GM23248 (cell line): ENCODE data around the gene BRD1. TPM values are rescaled to one million over a fixed set of nuclear protein-coding genes. Genes with fewer than 3 reads are reported as not detected.
"Not testable (repeated sequence)": the region's sequence is repeated elsewhere in the genome, so short reads cannot be mapped to it uniquely, and the experiment has no call there.

ENCODE experiments used
- DNase-seq: peaks from one replicate; pipeline ENCODE4 v3.0.0-alpha.2; 2015
- H2AFZ ChIP-seq: fragments of 200-600 bp; sonication (generic); 2 replicates; pipeline ENCODE4 v1.6.1; 2016; ENCODE audit warnings: antibody characterized with exemption
- H3F3A ChIP-seq: fragments of 200-600 bp; sonication (generic); 2 replicates; pipeline ENCODE4 v1.6.1; 2016; ENCODE audit warnings: mild to moderate bottlenecking, antibody characterized with exemption, mixed run types; ENCODE audit not compliant: insufficient read depth
- H3K27ac ChIP-seq: fragments of 200-600 bp; sonication (generic); 2 replicates; pipeline ENCODE4 v1.5.1; 2016; ENCODE audit warnings: mild to moderate bottlenecking
- H3K27me3 ChIP-seq: fragments of 200-600 bp; sonication (generic); replicated peaks from 2 replicates; pipeline ENCODE4 v1.6.1; 2016; ENCODE audit warnings: mild to moderate bottlenecking; ENCODE audit not compliant: insufficient read depth
- H3K36me3 ChIP-seq: fragments of 200-600 bp; sonication (generic); 2 replicates; pipeline ENCODE4 v1.6.1; 2016; ENCODE audit warnings: low read depth, mild to moderate bottlenecking
- H3K4me1 ChIP-seq: fragments of 200-600 bp; sonication (generic); 2 replicates; pipeline ENCODE4 v1.6.1; 2016; ENCODE audit warnings: mild to moderate bottlenecking; ENCODE audit not compliant: insufficient read depth
- H3K4me2 ChIP-seq: fragments of 200-600 bp; sonication (generic); one replicate; pipeline ENCODE4 v1.6.1; 2016; ENCODE audit warnings: mild to moderate bottlenecking; ENCODE audit not compliant: unreplicated experiment
- H3K4me3 ChIP-seq: fragments of 200-600 bp; sonication (generic); 2 replicates; pipeline ENCODE4 v1.5.1; 2016; ENCODE audit warnings: mild to moderate bottlenecking
- H3K79me2 ChIP-seq: fragments of 200-600 bp; sonication (generic); 2 replicates; pipeline ENCODE4 v1.6.1; 2016; ENCODE audit warnings: mild to moderate bottlenecking; ENCODE audit not compliant: insufficient read depth
- H3K9ac ChIP-seq: fragments of 200-600 bp; sonication (generic); 2 replicates; pipeline ENCODE4 v1.6.1; 2016; ENCODE audit warnings: mild to moderate bottlenecking
- H3K9me2 ChIP-seq: fragments of 200-600 bp; sonication (generic); 2 replicates; pipeline ENCODE4 v1.6.1; 2016; ENCODE audit warnings: mixed run types, mild to moderate bottlenecking, moderate library complexity; ENCODE audit not compliant: insufficient read depth
- H3K9me3 ChIP-seq: fragments of 200-600 bp; sonication (generic); one replicate; pipeline ENCODE4 v1.6.1; 2017; ENCODE audit warnings: low read depth
- H4K20me1 ChIP-seq: fragments of 200-600 bp; sonication (generic); 2 replicates; pipeline ENCODE4 v1.6.0; 2016; ENCODE audit not compliant: insufficient read depth
- EZH2 ChIP-seq: fragments of 200-600 bp; sonication (generic); IDR thresholded peaks from 2 replicates; pipeline ENCODE4 v1.6.1; 2018; ENCODE audit warnings: antibody characterized with exemption, mild to moderate bottlenecking; ENCODE audit not compliant: insufficient read depth, poor library complexity, severe bottlenecking
- EZH2phosphoT487 ChIP-seq: fragments of 200-600 bp; sonication (generic); IDR thresholded peaks from 2 replicates; pipeline ENCODE4 v1.6.1; 2018; ENCODE audit warnings: antibody characterized with exemption, moderate library complexity, mild to moderate bottlenecking, low read depth; ENCODE audit not compliant: insufficient read depth
- WGBS, 2 experiments: methylation state at CpG; one replicate each; pipeline ENCODE4 v1.1.6; 2015 to 2017; ENCODE audit warnings: low lambda C conversion rate in 2 of 2, low coverage in 1 of 2; ENCODE audit errors: missing lambda C conversion rate in 2 of 2; 5-methylcytosine and 5-hydroxymethylcytosine counted together
- in situ Hi-C: fragments of 300-500 bp; cut with MboI; formaldehyde crosslinking; loops from 2 replicates; pipeline ENCODE4 v1.15.0; 2020
- polyA plus RNA-seq: library from polyadenylated mRNA; unstranded; fragments of >200 nt; fragmentation: Nextera tagmentation; extraction: Ambion mirVana; gene quantifications from 2 replicates; pipeline ENCODE4 v1.2.1, GENCODE V29; 2016
- total RNA-seq: library from RNA; depleted of rRNA; stranded (reverse); fragments of >200 nt; shearing (Covaris generic); gene quantifications from 2 replicates; pipeline ENCODE4 v1.2.3, GENCODE V29; 2014

BRD1 gene
- total and polyA plus RNA-seq, 2 experiments from 2014 or later, result 4.5 to 23.1 TPM

GRCh38 chr22:49763696-49764095, 64.0 kb downstream of the BRD1 start:
- no peak for TF ChIP-seq EZH2phosphoT487
- DNase-seq, result no peak
- Histone ChIP-seq H4K20me1 (no peaks in the 10 kb centered on the region), H3K9me3 (no peaks in the 10 kb centered on the region), H3F3A (peaks cover 5% of the 10 kb centered on the region; the same call in 1 of the 2 replicates), H3K27ac (no peak overlapping the region), H3K9ac (no peak overlapping the region), H3K4me2 (peak overlapping the region; percentile 22), H3K9me2 (no peaks in the 10 kb centered on the region), H3K4me3 (no peak overlapping the region), H3K27me3 (no peaks in the 10 kb centered on the region), H3K79me2 (no peaks in the 10 kb centered on the region), H2AFZ (peak overlapping the region; percentile 49; the same call in 1 of the 2 replicates), H3K4me1 (no peaks in the 10 kb centered on the region), H3K36me3 (no peaks in the 10 kb centered on the region)
- in situ Hi-C loops, result no loop called here
- WGBS, 2 experiments, result 68 to 71% methylated on average over 13 of the region's 13 CpGs

DNA sequence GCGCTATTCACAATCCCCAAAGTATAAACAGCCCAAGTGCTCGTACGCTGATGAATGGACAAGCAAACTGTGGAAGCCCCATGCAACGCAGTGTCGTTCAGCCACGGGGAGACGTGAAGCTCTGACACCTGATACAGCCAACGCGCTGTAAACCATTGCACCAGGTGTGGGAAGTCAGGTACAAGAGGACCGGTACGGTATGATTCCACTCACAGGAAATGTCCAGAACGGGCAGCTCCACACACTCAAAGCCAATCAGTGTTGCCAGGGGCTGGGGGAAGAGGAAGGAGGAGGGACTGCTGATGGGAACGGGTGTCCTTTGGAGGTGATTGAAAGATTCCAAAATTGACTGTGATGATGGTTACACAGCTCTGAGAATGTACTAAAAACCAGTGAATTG, 64.5 kb downstream of the BRD1 start:
- Histone ChIP-seq H3F3A (peaks cover 5% of the 10 kb centered on the region; the same call in 1 of the 2 replicates), H3K9me3 (no peaks in the 10 kb centered on the region), H3K27ac (no peak overlapping the region), H3K79me2 (no peaks in the 10 kb centered on the region), H3K9me2 (no peaks in the 10 kb centered on the region), H3K4me3 (no peak overlapping the region), H3K9ac (no peak overlapping the region), H3K27me3 (no peaks in the 10 kb centered on the region), H3K4me2 (no peak overlapping the region), H3K36me3 (no peaks in the 10 kb centered on the region), H2AFZ (no peak overlapping the region), H3K4me1 (no peaks in the 10 kb centered on the region), H4K20me1 (no peaks in the 10 kb centered on the region)
- WGBS, 2 experiments, result 88 to 90% methylated on average over 13 of the region's 13 CpGs
- TF ChIP-seq EZH2 (no peak), EZH2phosphoT487 (no peak)
- DNase-seq, result no peak
- in situ Hi-C loops, result no loop called here

GRCh38 chr22:49762571-49762970, 65.1 kb downstream of the BRD1 start:
- in situ Hi-C loops, H3K27ac ChIP-seq, H3K9me2 ChIP-seq, H3K4me3 ChIP-seq, DNase-seq, H3K27me3 ChIP-seq, H3F3A ChIP-seq, H3K9me3 ChIP-seq, H2AFZ ChIP-seq, H3K36me3 ChIP-seq, H3K79me2 ChIP-seq, H4K20me1 ChIP-seq, H3K4me1 ChIP-seq, H3K4me2 ChIP-seq, H3K9ac ChIP-seq: not testable (repeated sequence)
- WGBS, 2 experiments, result 78 to 80% methylated on average over 7 of the region's 7 CpGs

DNA sequence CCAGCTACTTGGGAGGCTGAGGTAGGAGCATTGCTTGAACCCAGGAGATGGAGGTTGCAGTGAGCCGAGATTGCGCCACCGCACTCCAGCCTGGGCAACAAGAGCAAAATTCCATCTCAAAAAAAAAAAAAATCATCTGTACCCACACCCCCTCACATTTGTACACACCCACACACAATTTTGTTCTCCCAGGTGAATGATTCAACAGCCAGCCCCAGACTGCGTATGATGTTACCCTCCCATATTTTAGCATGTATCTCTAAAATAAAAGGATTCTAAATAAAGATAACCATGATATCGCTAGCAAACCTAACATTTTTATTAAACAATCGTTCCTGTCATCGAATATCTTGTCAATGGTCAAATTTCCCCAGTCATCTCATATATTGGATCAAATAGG, 65.8 kb downstream of the BRD1 start:
- Histone ChIP-seq H4K20me1 (no peaks in the 10 kb centered on the region), H2AFZ (no peak overlapping the region), H3K27me3 (no peaks in the 10 kb centered on the region), H3F3A (no peaks in the 10 kb centered on the region), H3K9me3 (no peaks in the 10 kb centered on the region), H3K36me3 (no peaks in the 10 kb centered on the region), H3K9ac (no peak overlapping the region), H3K4me3 (no peak overlapping the region), H3K79me2 (no peaks in the 10 kb centered on the region), H3K27ac (no peak overlapping the region), H3K4me1 (no peaks in the 10 kb centered on the region), H3K9me2 (no peaks in the 10 kb centered on the region), H3K4me2 (no peak overlapping the region)
- 88 to 91% methylated on average over 7 of the region's 7 CpGs for WGBS, 2 experiments
- DNase-seq, result no peak
- in situ Hi-C loops, result no loop called here
- TF ChIP-seq EZH2, result no peak
- TF ChIP-seq EZH2phosphoT487, result no peak
